CD4-positive, alpha-beta memory T cell (primary cell): ENCODE measurements around the gene NPFFR1. TPM values are rescaled to one million over a fixed set of nuclear protein-coding genes. Genes with fewer than 3 reads are reported as not detected.
"Not testable (repeated sequence)": the region's sequence is repeated elsewhere in the genome, so short reads cannot be mapped to it uniquely, and the experiment has no call there.

ENCODE experiments used
- CTCF ChIA-PET: fragments of 350-600 bp; sonication (Branson Sonifier 250); formaldehyde crosslinking; loops from one replicate; lab custom pipeline; 2021; ENCODE audit warnings: inconsistent platforms; ENCODE audit not compliant: partially characterized antibody; lab: Charles Lee
- POLR2A ChIA-PET: fragments of 350-600 bp; sonication (Branson Sonifier 250); formaldehyde crosslinking; loops from one replicate; lab custom pipeline; 2021; ENCODE audit not compliant: partially characterized antibody; lab: Charles Lee
- DNase-seq, 5 donors: peaks; one replicate each; pipeline versions ENCODE4 v3.0.0 to v3.0.0-alpha.2; 2020 to 2022; ENCODE audit warnings: mixed read lengths in 1 of 5
- H3K27ac ChIP-seq: one replicate; pipeline ENCODE4 v1.7.0; 2013; ENCODE audit warnings: low read depth, low read length
- H3K27me3 ChIP-seq: 2 replicates; pipeline ENCODE4 v1.7.0; 2013; ENCODE audit warnings: mild to moderate bottlenecking, low read length, moderate library complexity; ENCODE audit not compliant: insufficient read depth
- H3K36me3 ChIP-seq: 2 replicates; pipeline ENCODE4 v1.7.0; 2013; ENCODE audit warnings: mild to moderate bottlenecking, low read length, moderate library complexity; ENCODE audit not compliant: insufficient read depth
- H3K4me1 ChIP-seq: 2 replicates; pipeline ENCODE4 v1.7.0; 2013; ENCODE audit warnings: mild to moderate bottlenecking, low read length, moderate library complexity; ENCODE audit not compliant: insufficient read depth
- H3K4me3 ChIP-seq, 2 donors: one replicate each; pipeline ENCODE4 v1.7.0; 2013; ENCODE audit warnings: low read length in 2 of 2, mild to moderate bottlenecking in 1 of 2
- H3K9me3 ChIP-seq, 2 donors: one replicate each; pipeline ENCODE4 v1.7.0; 2013; ENCODE audit warnings: low read length in 2 of 2, control low read depth in 1 of 2; ENCODE audit not compliant: control insufficient read depth in 1 of 2
- H3K27ac Mint-ChIP-seq, 7 donors: one replicate each; pipeline ENCODE4 v1.8.0; 2020 to 2021; ENCODE audit warnings: mixed read lengths in 7 of 7, mild to moderate bottlenecking in 6 of 7, inconsistent platforms in 3 of 7, moderate library complexity in 3 of 7
- H3K27me3 Mint-ChIP-seq, 2 donors: one replicate each; pipeline ENCODE4 v1.8.0; 2020 to 2021; ENCODE audit warnings: mixed read lengths in 2 of 2
- H3K36me3 Mint-ChIP-seq, 2 donors: one replicate each; pipeline ENCODE4 v1.8.0; 2020 to 2021; ENCODE audit warnings: mixed read lengths in 2 of 2, inconsistent platforms in 1 of 2, mild to moderate bottlenecking in 1 of 2
- H3K4me1 Mint-ChIP-seq, 4 donors: one replicate each; pipeline ENCODE4 v1.8.0; 2020 to 2021; ENCODE audit warnings: mixed read lengths in 4 of 4, mild to moderate bottlenecking in 1 of 4
- H3K4me3 Mint-ChIP-seq, 8 donors: one replicate each; pipeline ENCODE4 v1.8.0; 2020 to 2021; ENCODE audit warnings: mixed read lengths in 8 of 8, mild to moderate bottlenecking in 7 of 8, moderate library complexity in 6 of 8, inconsistent platforms in 3 of 8
- H3K9me3 Mint-ChIP-seq, 8 donors: one replicate each; pipeline ENCODE4 v1.8.0; 2020 to 2021; ENCODE audit warnings: mixed read lengths in 8 of 8, mild to moderate bottlenecking in 5 of 8, inconsistent platforms in 3 of 8, moderate library complexity in 1 of 8
- intact Hi-C: fragments of 100-400 bp; cut with micrococcal nuclease; formaldehyde crosslinking; loops from one replicate; pipeline ENCODE4 v1.15.1; 2023
- polyA plus RNA-seq, 2 donors: library from polyadenylated mRNA; unstranded; fragments of 300-500 nt; fragmentation: Illumina TruSeq; gene quantifications; one replicate each; pipeline ENCODE4 v1.2.3, GENCODE V29; 2021
- total RNA-seq, 2 experiments: library from RNA; stranded (reverse); gene quantifications; one replicate each; pipeline ENCODE4 v1.2.3, GENCODE V29; 2021

The NPFFR1 gene
- total and polyA plus RNA-seq, 4 experiments from 2014 or later, result not detected

- H3K27ac Mint-ChIP-seq, result peak overlapping the region in 1 of 7 donors; percentile 48
- H3K9me3 Mint-ChIP-seq, result peaks cover 0 to 18% (median 11%) of the 10 kb centered on the region in 8 donors
- H3K27ac ChIP-seq, POLR2A ChIA-PET, H3K36me3 ChIP-seq, H3K4me3 Mint-ChIP-seq, intact Hi-C loops, DNase-seq, H3K4me3 ChIP-seq, H3K9me3 ChIP-seq, H3K36me3 Mint-ChIP-seq, H3K4me1 ChIP-seq: not testable (repeated sequence)
- CTCF ChIA-PET, result interaction anchor here (1.8 kb wide), 1 partner anchor 107 kb away, joined by 7 read pairs; no protein-coding TSS in a partner anchor
- H3K27me3 Mint-ChIP-seq, result peaks cover 33 to 36% of the 10 kb centered on the region in 2 donors
- peaks cover 2 to 16% (median 9%) of the 10 kb centered on the region in 4 donors for H3K4me1 Mint-ChIP-seq
- peaks cover 11% of the 10 kb centered on the region for H3K27me3 ChIP-seq
Observed at GRCh38 chr10:70257816-70258215, 26.0 kb downstream of the NPFFR1 start.

DNA sequence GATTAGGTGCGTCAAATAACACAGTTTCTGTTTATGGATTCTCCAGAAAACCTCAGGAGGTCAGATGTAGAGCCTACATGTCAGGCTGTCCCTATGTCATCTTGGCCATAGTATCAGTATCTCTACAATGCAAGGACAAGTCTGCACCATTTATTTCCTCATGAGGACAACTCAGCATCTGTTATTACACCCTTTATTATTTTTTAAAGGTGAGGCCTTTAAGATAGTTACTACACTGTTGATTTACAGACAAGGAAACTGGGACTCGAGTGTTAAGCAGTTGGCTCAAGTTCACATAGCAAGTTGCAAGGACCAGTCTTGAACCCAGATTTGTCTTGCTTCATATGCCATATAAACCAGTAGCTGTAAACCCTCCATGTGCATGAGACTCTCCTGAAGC is 27.3 kb downstream of the NPFFR1 start:
- no peaks in the 10 kb centered on the region for H3K36me3 ChIP-seq
- H3K9me3 Mint-ChIP-seq, result peaks cover 0 to 12% (median 8%) of the 10 kb centered on the region in 8 donors
- no peak overlapping the region for H3K27ac ChIP-seq
- peaks cover 14% of the 10 kb centered on the region for H3K27me3 ChIP-seq
- peaks cover 2 to 16% (median 9%) of the 10 kb centered on the region in 4 donors for H3K4me1 Mint-ChIP-seq
- no peak overlapping the region for H3K4me3 ChIP-seq
- no peaks in the 10 kb centered on the region for H3K4me1 ChIP-seq
- POLR2A ChIA-PET, result interaction anchor here (0.8 kb wide), 1 partner anchor 23 kb away, joined by 3 read pairs; the partner anchor contains the start of gene PPA1
- DNase-seq, result no peak
- peaks cover 0 to 6% of the 10 kb centered on the region in 2 donors for H3K36me3 Mint-ChIP-seq
- CTCF ChIA-PET, result interaction anchor here (1.0 to 1.7 kb wide), 2 partner anchors 8 to 108 kb away, joined by 4 to 6 read pairs; no protein-coding TSS in a partner anchor
- peak overlapping the region in 6 of 8 donors; percentile 40 to 78 (median 46) for H3K4me3 Mint-ChIP-seq
- no peaks in the 10 kb centered on the region for H3K9me3 ChIP-seq
- no peak overlapping the region for H3K27ac Mint-ChIP-seq
- peaks cover 31 to 37% of the 10 kb centered on the region in 2 donors for H3K27me3 Mint-ChIP-seq
- intact Hi-C loops, result no loop called here

- intact Hi-C loops, result no loop called here
- ChIA-PET POLR2A (interaction anchor here (1.4 kb wide), 1 partner anchor 93 kb away, joined by 3 read pairs; no protein-coding TSS in a partner anchor), CTCF (interaction anchor here (1.0 to 1.7 kb wide), 2 partner anchors 9 to 109 kb away, joined by 4 to 6 read pairs; no protein-coding TSS in a partner anchor)
- no peaks in the 10 kb centered on the region for H3K36me3 Mint-ChIP-seq
- Histone ChIP-seq H3K36me3 (no peaks in the 10 kb centered on the region), H3K27ac (no peak overlapping the region), H3K4me3 (no peak overlapping the region), H3K9me3 (no peaks in the 10 kb centered on the region), H3K4me1 (no peaks in the 10 kb centered on the region), H3K27me3 (peaks cover 14% of the 10 kb centered on the region)
- no peak overlapping the region for H3K27ac Mint-ChIP-seq
- H3K4me3 Mint-ChIP-seq, result peak overlapping the region; percentile 42 to 80 (median 74)
- peaks cover 30 to 37% of the 10 kb centered on the region in 2 donors for H3K27me3 Mint-ChIP-seq
- peaks cover 0 to 5% (median 0%) of the 10 kb centered on the region in 8 donors for H3K9me3 Mint-ChIP-seq
- DNase-seq, result peak in 4 of 5 donors; percentile 4 to 18 (median 14)
- peaks cover 2 to 16% (median 9%) of the 10 kb centered on the region in 4 donors for H3K4me1 Mint-ChIP-seq
Observed at GRCh38 chr10:70255329-70256299, 28.2 kb downstream of the NPFFR1 start.

DNA sequence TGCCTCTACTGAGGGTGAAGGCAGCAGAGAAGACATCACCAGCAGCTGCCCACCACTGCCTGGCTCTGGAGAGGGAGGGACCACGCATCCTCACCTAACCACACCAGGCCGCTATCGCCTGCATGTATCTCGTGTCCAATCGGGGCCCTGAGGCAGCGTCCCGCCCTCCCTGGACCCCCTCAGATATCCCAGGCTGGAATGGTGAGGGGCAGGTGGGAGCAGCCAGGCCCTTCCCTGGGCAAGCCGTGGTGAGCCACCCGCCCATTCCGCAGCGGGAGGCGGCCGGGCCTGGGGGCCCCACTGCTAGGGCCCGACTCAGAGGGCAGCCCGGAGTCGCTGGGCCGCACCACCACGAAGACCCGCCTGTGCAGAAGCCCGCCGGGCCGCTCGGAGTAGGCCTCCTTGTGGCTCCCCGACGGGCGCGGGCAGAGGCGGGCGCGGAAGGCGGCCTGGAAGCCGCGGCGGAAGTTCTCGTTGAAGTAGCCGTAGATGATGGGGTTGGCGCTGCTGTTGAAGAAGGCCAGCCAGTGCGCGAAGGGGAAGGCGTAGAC is 29.0 kb downstream of the NPFFR1 start:
- H3K4me3 Mint-ChIP-seq, result peak overlapping the region; percentile 40 to 78 (median 68)
- no peak overlapping the region for H3K27ac ChIP-seq
- no peaks in the 10 kb centered on the region for H3K36me3 ChIP-seq
- peaks cover 14% of the 10 kb centered on the region for H3K27me3 ChIP-seq
- intact Hi-C loops, result no loop called here
- POLR2A ChIA-PET, result interaction anchor here (1.4 kb wide), 1 partner anchor 92 kb away, joined by 3 read pairs; no protein-coding TSS in a partner anchor
- CTCF ChIA-PET, result interaction anchor here (1.7 kb wide), 1 partner anchor 110 kb away, joined by 6 read pairs; no protein-coding TSS in a partner anchor
- no peaks in the 10 kb centered on the region for H3K4me1 ChIP-seq
- peaks cover 2 to 16% (median 9%) of the 10 kb centered on the region in 4 donors for H3K4me1 Mint-ChIP-seq
- H3K27ac Mint-ChIP-seq, result no peak overlapping the region
- H3K9me3 Mint-ChIP-seq, result peaks cover 0 to 2% (median 0%) of the 10 kb centered on the region in 8 donors
- H3K4me3 ChIP-seq, result no peak overlapping the region
- no peak for DNase-seq
- no peaks in the 10 kb centered on the region for H3K9me3 ChIP-seq
- H3K27me3 Mint-ChIP-seq, result peaks cover 30 to 42% of the 10 kb centered on the region in 2 donors
- H3K36me3 Mint-ChIP-seq, result no peaks in the 10 kb centered on the region

- Histone ChIP-seq H3K27ac (no peak overlapping the region), H3K9me3 (no peaks in the 10 kb centered on the region), H3K4me1 (no peaks in the 10 kb centered on the region), H3K27me3 (peaks cover 14% of the 10 kb centered on the region), H3K36me3 (no peaks in the 10 kb centered on the region), H3K4me3 (no peak overlapping the region)
- Mint-ChIP-seq H3K4me3 (peak overlapping the region in 4 of 8 donors; percentile 13 to 43 (median 26)), H3K27me3 (peaks cover 28 to 37% of the 10 kb centered on the region in 2 donors), H3K27ac (no peak overlapping the region), H3K9me3 (peaks cover 0 to 2% (median 0%) of the 10 kb centered on the region in 8 donors), H3K4me1 (peaks cover 2 to 16% (median 9%) of the 10 kb centered on the region in 4 donors), H3K36me3 (no peaks in the 10 kb centered on the region)
- intact Hi-C loops, result no loop called here
- no peak for DNase-seq
- ChIA-PET POLR2A (interaction anchor here (1.4 kb wide), 1 partner anchor 91 kb away, joined by 3 read pairs; no protein-coding TSS in a partner anchor), CTCF (interaction anchor here (1.5 kb wide), 1 partner anchor 11 kb away, joined by 4 read pairs; no protein-coding TSS in a partner anchor)
Observed at GRCh38 chr10:70253878-70254765, 29.7 kb downstream of the NPFFR1 start.

DNA sequence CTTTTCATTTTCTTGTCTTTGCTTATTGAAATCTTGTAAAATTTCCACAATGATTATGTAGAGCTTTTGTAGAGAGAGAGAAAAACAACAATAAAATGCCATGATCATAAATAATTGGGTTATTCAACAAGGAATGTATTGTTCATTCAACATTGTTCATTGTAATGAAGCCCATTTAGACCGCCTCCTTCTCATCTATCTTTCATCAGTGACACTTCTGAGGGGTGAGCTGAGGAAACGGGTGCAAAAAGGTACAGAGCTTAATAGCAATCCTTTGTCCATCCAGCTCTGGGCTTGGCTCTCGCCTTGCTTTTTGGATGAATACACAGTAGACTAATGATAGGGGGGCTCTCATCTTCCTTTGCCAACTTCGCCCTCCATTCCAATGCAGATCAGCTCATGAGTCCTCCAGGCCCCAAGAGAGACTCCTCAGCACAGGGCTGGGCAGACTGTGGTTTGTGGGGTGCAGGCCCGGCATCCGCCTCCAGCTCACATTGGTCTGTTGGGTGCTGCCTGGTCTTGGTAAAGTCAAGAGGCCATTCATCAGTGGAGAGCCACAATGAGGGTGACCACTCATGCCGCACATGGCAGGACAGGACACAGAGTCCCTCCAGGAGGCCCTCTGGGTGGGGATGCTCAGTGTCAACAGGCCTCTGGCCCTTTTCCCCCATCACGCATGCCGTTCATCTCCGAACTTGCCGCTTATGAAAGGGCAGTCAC is 32.7 kb downstream of the NPFFR1 start:
- Mint-ChIP-seq H3K27me3 (peaks cover 22 to 26% of the 10 kb centered on the region in 2 donors), H3K36me3 (no peaks in the 10 kb centered on the region), H3K4me1 (peaks cover 2 to 13% (median 7%) of the 10 kb centered on the region in 4 donors), H3K9me3 (peaks cover 0 to 2% (median 0%) of the 10 kb centered on the region in 8 donors), H3K27ac (no peak overlapping the region), H3K4me3 (no peak overlapping the region)
- Histone ChIP-seq H3K27me3 (peaks cover 12% of the 10 kb centered on the region), H3K36me3 (no peaks in the 10 kb centered on the region), H3K4me1 (no peaks in the 10 kb centered on the region), H3K4me3 (no peak overlapping the region), H3K27ac (no peak overlapping the region), H3K9me3 (no peaks in the 10 kb centered on the region)
- no peak for DNase-seq
- ChIA-PET POLR2A (no interaction called here), CTCF (interaction anchor here (1.1 to 1.6 kb wide), 2 partner anchors 14 to 17 kb away, joined by 4 read pairs; no protein-coding TSS in a partner anchor)
- intact Hi-C loops, result no loop called here
